Osteocyte (in vitro differentiated cells): ENCODE data around the gene SAG. TPM values are rescaled to one million over a fixed set of nuclear protein-coding genes. Genes with fewer than 3 reads are reported as not detected.

Source experiments
- DNase-seq: peaks from one replicate; pipeline ENCODE4 v3.0.0; 2021; ENCODE audit warnings: mixed read lengths; ENCODE audit not compliant: unreplicated experiment; ENCODE audit errors: extremely low spot score
- H3K27ac Mint-ChIP-seq: one replicate; pipeline ENCODE4 v1.8.0; 2021; ENCODE audit warnings: mild to moderate bottlenecking, mixed read lengths; ENCODE audit not compliant: unreplicated experiment
- H3K27me3 Mint-ChIP-seq: one replicate; pipeline ENCODE4 v1.8.0; 2021; ENCODE audit warnings: mixed read lengths; ENCODE audit not compliant: unreplicated experiment
- H3K36me3 Mint-ChIP-seq: one replicate; pipeline ENCODE4 v1.8.0; 2021; ENCODE audit warnings: mixed read lengths; ENCODE audit not compliant: unreplicated experiment
- H3K4me1 Mint-ChIP-seq: one replicate; pipeline ENCODE4 v1.8.0; 2021; ENCODE audit warnings: mixed read lengths; ENCODE audit not compliant: unreplicated experiment
- H3K4me3 Mint-ChIP-seq: one replicate; pipeline ENCODE4 v1.8.0; 2021; ENCODE audit warnings: mild to moderate bottlenecking, moderate library complexity, mixed read lengths; ENCODE audit not compliant: unreplicated experiment
- H3K9me3 Mint-ChIP-seq: one replicate; pipeline ENCODE4 v1.8.0; 2021; ENCODE audit warnings: mixed read lengths; ENCODE audit not compliant: unreplicated experiment
- CTCF ChIP-seq: fragments of 200-600 bp; sonication (generic); IDR thresholded peaks from 2 replicates; pipeline ENCODE4 v1.5.0; 2021; ENCODE audit warnings: antibody characterized with exemption, mild to moderate bottlenecking, moderate library complexity
- total RNA-seq: library from RNA; stranded (reverse); gene quantifications from 2 replicates; pipeline ENCODE4 v1.2.1, GENCODE V29; 2021

SAG gene
- total RNA-seq, 1 donor from 2014 or later = not detected

- H3K4me1 Mint-ChIP-seq = peaks cover 33% of the 10 kb centered on the region
- DNase-seq = no peak
- no peak for TF ChIP-seq CTCF
- H3K27me3 Mint-ChIP-seq = no peaks in the 10 kb centered on the region
- H3K36me3 Mint-ChIP-seq = peaks cover 17% of the 10 kb centered on the region
- no peak overlapping the region for H3K27ac Mint-ChIP-seq
- no peak overlapping the region for H3K4me3 Mint-ChIP-seq
- no peaks in the 10 kb centered on the region for H3K9me3 Mint-ChIP-seq
Observed at GRCh38 chr2:233380132-233380895, 72.7 kb downstream of the SAG start.

- peaks cover 41% of the 10 kb centered on the region for H3K4me1 Mint-ChIP-seq
- no peak for DNase-seq
- H3K27ac Mint-ChIP-seq = no peak overlapping the region
- H3K27me3 Mint-ChIP-seq = no peaks in the 10 kb centered on the region
- no peak overlapping the region for H3K4me3 Mint-ChIP-seq
- H3K9me3 Mint-ChIP-seq = no peaks in the 10 kb centered on the region
- peaks cover 17% of the 10 kb centered on the region for H3K36me3 Mint-ChIP-seq
- no peak for TF ChIP-seq CTCF
Observed at GRCh38 chr2:233380995-233381637, 73.5 kb downstream of the SAG start.

- Mint-ChIP-seq H3K27ac (no peak overlapping the region), H3K9me3 (no peaks in the 10 kb centered on the region), H3K4me1 (peaks cover 46% of the 10 kb centered on the region), H3K27me3 (no peaks in the 10 kb centered on the region), H3K4me3 (no peak overlapping the region), H3K36me3 (peaks cover 17% of the 10 kb centered on the region)
- no peak for TF ChIP-seq CTCF
- DNase-seq = no peak
Observed at GRCh38 chr2:233381638-233381995, 74.0 kb downstream of the SAG start.

GRCh38 chr2:233384015-233384414 lies 76.4 kb downstream of the SAG start:
- Mint-ChIP-seq H3K27ac (peak overlapping the region; percentile 32), H3K4me3 (no peak overlapping the region), H3K9me3 (no peaks in the 10 kb centered on the region), H3K36me3 (peaks cover 8% of the 10 kb centered on the region), H3K27me3 (no peaks in the 10 kb centered on the region), H3K4me1 (peaks cover 59% of the 10 kb centered on the region)
- no peak for TF ChIP-seq CTCF
- no peak for DNase-seq

- no peaks in the 10 kb centered on the region for H3K9me3 Mint-ChIP-seq
- no peak overlapping the region for H3K4me3 Mint-ChIP-seq
- no peak for TF ChIP-seq CTCF
- DNase-seq = no peak
- H3K4me1 Mint-ChIP-seq = peaks cover 65% of the 10 kb centered on the region
- no peaks in the 10 kb centered on the region for H3K27me3 Mint-ChIP-seq
- H3K36me3 Mint-ChIP-seq = peaks cover 10% of the 10 kb centered on the region
- peak overlapping the region; percentile 98 for H3K27ac Mint-ChIP-seq
Observed at GRCh38 chr2:233384811-233385488, 77.3 kb downstream of the SAG start.
